HepG2 (cell line): Measurements from ENCODE around the gene MMS19. TPM values are rescaled to one million over a fixed set of nuclear protein-coding genes. Genes with fewer than 3 reads are reported as not detected.
A peak's percentile ranks its signal among the peaks of the same experiment; 100 is the strongest.

Experiments
- CBFB ChIP-seq: sonication (generic); formaldehyde crosslinking; IDR thresholded peaks from 2 replicates; pipeline ENCODE4 v1.4.0; 2020; ENCODE audit warnings: missing genetic modification reagents
- CHCHD3 ChIP-seq: sonication (generic); formaldehyde crosslinking; IDR thresholded peaks from 2 replicates; pipeline ENCODE4 v1.8.0; 2022; ENCODE audit warnings: mild to moderate bottlenecking, missing genetic modification reagents, moderate library complexity
- ETV5 ChIP-seq: IDR thresholded peaks from 2 replicates; pipeline ENCODE4 v1.6.1; 2018; ENCODE audit warnings: missing biosample characterization, missing genetic modification reagents, inconsistent platforms, borderline replicate concordance
- HIVEP1 ChIP-seq: sonication (generic); formaldehyde crosslinking; IDR thresholded peaks from 2 replicates; pipeline ENCODE4 v1.4.0; 2020; ENCODE audit warnings: mild to moderate bottlenecking, missing genetic modification reagents
- HNF4A ChIP-seq: sonication (generic); formaldehyde crosslinking; IDR thresholded peaks from 2 replicates; pipeline ENCODE4 v1.4.0; 2020; ENCODE audit warnings: missing genetic modification reagents
- HNRNPLL ChIP-seq: fragments of 200-400 bp; formaldehyde crosslinking; IDR thresholded peaks from 2 replicates; pipeline ENCODE4 v1.6.1; 2017; ENCODE audit warnings: mild to moderate bottlenecking, low read depth, low read length; ENCODE audit not compliant: poor library complexity, severe bottlenecking
- HNRNPUL1 ChIP-seq: fragments of 200-400 bp; formaldehyde crosslinking; IDR thresholded peaks from 2 replicates; pipeline ENCODE4 v1.6.1; 2017; ENCODE audit warnings: low read depth, mild to moderate bottlenecking, low read length, moderate library complexity
- MTF2 ChIP-seq: sonication (generic); formaldehyde crosslinking; IDR thresholded peaks from 2 replicates; pipeline ENCODE4 v1.5.0; 2020; ENCODE audit warnings: missing genetic modification reagents, borderline replicate concordance
- POLR2G ChIP-seq: fragments of 200-400 bp; formaldehyde crosslinking; IDR thresholded peaks from 2 replicates; pipeline ENCODE4 v1.6.1; 2018; ENCODE audit warnings: mild to moderate bottlenecking, low read depth, low read length, moderate library complexity
- SALL2 ChIP-seq: sonication (generic); formaldehyde crosslinking; IDR thresholded peaks from 2 replicates; pipeline ENCODE4 v1.8.1; 2023; ENCODE audit warnings: mild to moderate bottlenecking, missing genetic modification reagents, inconsistent platforms
- STAT5B ChIP-seq: sonication (generic); formaldehyde crosslinking; IDR thresholded peaks from 2 replicates; pipeline ENCODE4 v1.4.0; 2020; ENCODE audit warnings: missing genetic modification reagents
- TAF15 ChIP-seq: fragments of 200-400 bp; formaldehyde crosslinking; IDR thresholded peaks from one replicate; pipeline ENCODE4 v1.6.1; 2018; ENCODE audit warnings: mild to moderate bottlenecking, low read depth, low read length; ENCODE audit not compliant: poor library complexity, severe bottlenecking
- TOE1 ChIP-seq: sonication (generic); formaldehyde crosslinking; IDR thresholded peaks from 2 replicates; pipeline ENCODE4 v1.4.0; 2020; ENCODE audit warnings: mild to moderate bottlenecking, missing genetic modification reagents
- YY1 ChIP-seq: IDR thresholded peaks from 2 replicates; pipeline ENCODE4 v1.6.1; 2011; ENCODE audit warnings: low read length, low read depth, moderate library complexity, mild to moderate bottlenecking; ENCODE audit not compliant: insufficient read depth, insufficient replicate concordance
- ZFP82 ChIP-seq: sonication (generic); formaldehyde crosslinking; IDR thresholded peaks from 2 replicates; pipeline ENCODE4 v1.5.1; 2020; ENCODE audit warnings: mild to moderate bottlenecking, missing genetic modification reagents, borderline replicate concordance
- ZNF160 ChIP-seq: sonication (generic); formaldehyde crosslinking; IDR thresholded peaks from 2 replicates; pipeline ENCODE4 v1.8.0; 2022; ENCODE audit warnings: mild to moderate bottlenecking, inconsistent platforms, missing genetic modification reagents
- ZNF570 ChIP-seq: sonication (generic); formaldehyde crosslinking; IDR thresholded peaks from 2 replicates; pipeline ENCODE4 v1.4.0; 2020; ENCODE audit warnings: mild to moderate bottlenecking, missing genetic modification reagents, borderline replicate concordance
- ZNF724P ChIP-seq: sonication (generic); formaldehyde crosslinking; IDR thresholded peaks from 2 replicates; pipeline ENCODE4 v1.8.0; 2022; ENCODE audit warnings: missing genetic modification reagents, borderline replicate concordance
- ZNF777 ChIP-seq: sonication (generic); formaldehyde crosslinking; IDR thresholded peaks from 2 replicates; pipeline ENCODE4 v1.4.0; 2020; ENCODE audit warnings: missing genetic modification reagents
- polyA plus RNA-seq, 8 experiments: library from polyadenylated mRNA; depleted of rRNA in 3 of 8; stranded (reverse) in 7 of 8; unstranded in 1 of 8; fragments of >200 nt; fragmentation: Illumina TruSeq in 4 of 8; extraction: Trizol in 4 of 8; gene quantifications; 2 replicates each; pipeline versions ENCODE4 v1.2.1 to v1.2.3, GENCODE V29; 2011 to 2016; ENCODE audit warnings: low read depth in 4 of 8, missing spikeins in 1 of 8, mixed read lengths in 1 of 8; ENCODE audit not compliant: insufficient read depth in 1 of 8
- total RNA-seq, 5 experiments: library from RNA; depleted of rRNA; stranded (reverse); fragments of >200 nt; fragmentation: Illumina TruSeq; extraction: Trizol; gene quantifications; 2 replicates each; pipeline ENCODE4 v1.2.3, GENCODE V29; 2016; ENCODE audit warnings: low read depth in 1 of 5
- TF ChIP-seq, protein P1 (sequence below): sonication (generic); formaldehyde crosslinking; IDR thresholded peaks from 2 replicates; pipeline ENCODE4 v1.5.1; 2020; ENCODE audit warnings: mild to moderate bottlenecking, missing genetic modification reagents, borderline replicate concordance
- TF ChIP-seq, protein P2 (sequence below): sonication (generic); formaldehyde crosslinking; IDR thresholded peaks from 2 replicates; pipeline ENCODE4 v1.8.1; 2023; ENCODE audit warnings: missing genetic modification reagents, inconsistent platforms, borderline replicate concordance
- TF ChIP-seq, protein P3 (sequence below): sonication (generic); formaldehyde crosslinking; IDR thresholded peaks from 2 replicates; pipeline ENCODE4 v1.8.1; 2023; ENCODE audit warnings: mild to moderate bottlenecking, missing genetic modification reagents, borderline replicate concordance
- TF ChIP-seq, protein P4 (sequence below): sonication (generic); formaldehyde crosslinking; IDR thresholded peaks from 2 replicates; pipeline ENCODE4 v1.4.0; 2020; ENCODE audit warnings: mild to moderate bottlenecking, missing genetic modification reagents
- TF ChIP-seq, protein P5 (sequence below): IDR thresholded peaks from 2 replicates; pipeline ENCODE4 v1.6.1; 2016; ENCODE audit warnings: low read depth, control low read depth

The MMS19 gene
- total and polyA plus RNA-seq, 2 of the 13 experiments (the other 11 are each of a cell fraction or from before 2014, with no cell fraction given), result 76.4 to 107 TPM

DNA sequence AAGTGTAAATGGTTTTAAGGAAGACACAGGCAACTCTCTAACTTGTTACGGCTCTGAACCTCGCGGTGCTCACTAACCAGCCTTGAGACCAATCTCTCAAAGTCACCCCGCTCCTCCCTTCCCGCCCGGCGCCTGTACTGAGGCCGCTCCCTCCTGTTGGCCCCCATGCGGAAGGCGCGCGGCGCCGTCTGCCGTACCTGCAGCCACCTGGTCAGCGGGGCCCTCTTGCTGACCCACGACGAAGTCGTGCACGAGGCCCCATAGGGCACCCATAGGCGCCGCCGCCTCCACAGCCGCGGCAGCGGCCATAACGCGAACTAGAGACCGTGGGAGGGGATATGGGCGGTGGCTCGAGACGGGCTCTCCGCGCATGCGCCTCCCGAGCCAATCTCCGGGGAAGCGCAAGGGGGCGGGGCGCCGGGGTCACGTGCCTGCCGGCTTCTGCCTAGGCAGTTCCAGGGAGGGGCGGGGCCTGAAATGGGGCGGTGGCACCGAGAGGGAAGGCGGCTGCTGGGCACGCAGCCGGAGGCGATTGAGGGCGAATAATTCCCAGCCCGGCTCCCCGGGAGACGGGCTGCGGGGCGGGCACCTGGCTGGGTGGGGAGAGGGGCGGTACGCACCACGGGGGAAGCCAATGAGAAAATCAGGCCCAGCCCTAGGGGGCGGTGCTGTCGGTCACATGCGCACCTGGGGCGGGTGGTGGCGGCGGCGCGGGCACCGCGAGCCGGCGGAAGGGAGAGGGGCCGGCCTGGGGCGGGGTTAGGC lies at the start of gene MMS19 (continued):
- TF ChIP-seq POLR2G, result peak; percentile 86
- TF ChIP-seq, protein P1, sequence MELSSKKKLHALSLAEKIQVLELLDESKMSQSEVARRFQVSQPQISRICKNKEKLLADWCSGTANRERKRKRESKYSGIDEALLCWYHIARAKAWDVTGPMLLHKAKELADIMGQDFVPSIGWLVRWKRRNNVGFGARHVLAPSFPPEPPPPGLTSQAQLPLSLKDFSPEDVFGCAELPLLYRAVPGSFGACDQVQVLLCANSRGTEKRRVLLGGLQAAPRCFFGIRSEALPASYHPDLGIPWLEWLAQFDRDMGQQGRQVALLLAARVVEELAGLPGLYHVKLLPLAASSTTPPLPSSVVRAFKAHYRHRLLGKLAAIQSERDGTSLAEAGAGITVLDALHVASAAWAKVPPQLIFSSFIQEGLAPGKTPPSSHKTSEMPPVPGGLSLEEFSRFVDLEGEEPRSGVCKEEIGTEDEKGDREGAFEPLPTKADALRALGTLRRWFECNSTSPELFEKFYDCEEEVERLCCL, result 0 out of 2 replicates have a peak, but pooled peaks have one; percentile 5
- TF ChIP-seq SALL2, result 0 out of 2 replicates have a peak, but pooled peaks have one; percentile 9
- peak; percentile 84; the same call in 1 of the 2 replicates for TF ChIP-seq CHCHD3
- TF ChIP-seq ZNF777 (CRISPR knock-in tag), result no peak
- TF ChIP-seq ZNF724P (CRISPR knock-in tag), result 0 out of 2 replicates have a peak, but pooled peaks have one; percentile 80
- TF ChIP-seq ETV5 (CRISPR knock-in tag), result no peak; the same call in none of the 2 replicates
- no peak for TF ChIP-seq TOE1 (CRISPR knock-in tag)
- peak; percentile 34; the same call in 1 of the 2 replicates for TF ChIP-seq CBFB (CRISPR knock-in tag)
- no peak for TF ChIP-seq HNF4A (CRISPR knock-in tag)
- peak; percentile 95 for TF ChIP-seq YY1
- TF ChIP-seq STAT5B (CRISPR knock-in tag), result 0 out of 2 replicates have a peak, but pooled peaks have one; percentile 9
- TF ChIP-seq, protein P2, sequence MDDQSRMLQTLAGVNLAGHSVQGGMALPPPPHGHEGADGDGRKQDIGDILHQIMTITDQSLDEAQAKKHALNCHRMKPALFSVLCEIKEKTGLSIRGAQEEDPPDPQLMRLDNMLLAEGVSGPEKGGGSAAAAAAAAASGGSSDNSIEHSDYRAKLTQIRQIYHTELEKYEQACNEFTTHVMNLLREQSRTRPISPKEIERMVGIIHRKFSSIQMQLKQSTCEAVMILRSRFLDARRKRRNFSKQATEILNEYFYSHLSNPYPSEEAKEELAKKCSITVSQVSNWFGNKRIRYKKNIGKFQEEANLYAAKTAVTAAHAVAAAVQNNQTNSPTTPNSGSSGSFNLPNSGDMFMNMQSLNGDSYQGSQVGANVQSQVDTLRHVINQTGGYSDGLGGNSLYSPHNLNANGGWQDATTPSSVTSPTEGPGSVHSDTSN, result 0 out of 2 replicates have a peak, but pooled peaks have one; percentile 31
- peak; percentile 67 for TF ChIP-seq HNRNPLL
- peak; percentile 40 for TF ChIP-seq TAF15
- no peak for TF ChIP-seq ZNF160
- TF ChIP-seq ZFP82 (CRISPR knock-in tag), result no peak
- no peak for TF ChIP-seq HNRNPUL1
- TF ChIP-seq, protein P3, sequence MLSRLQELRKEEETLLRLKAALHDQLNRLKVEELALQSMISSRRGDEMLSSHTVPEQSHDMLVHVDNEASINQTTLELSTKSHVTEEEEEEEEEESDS (CRISPR knock-in tag), result no peak
- TF ChIP-seq, protein P4, sequence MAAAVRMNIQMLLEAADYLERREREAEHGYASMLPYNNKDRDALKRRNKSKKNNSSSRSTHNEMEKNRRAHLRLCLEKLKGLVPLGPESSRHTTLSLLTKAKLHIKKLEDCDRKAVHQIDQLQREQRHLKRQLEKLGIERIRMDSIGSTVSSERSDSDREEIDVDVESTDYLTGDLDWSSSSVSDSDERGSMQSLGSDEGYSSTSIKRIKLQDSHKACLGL (CRISPR knock-in tag), result 0 out of 2 replicates have a peak, but pooled peaks have one; percentile 50
- TF ChIP-seq ZNF570, result no peak
- TF ChIP-seq, protein P5, sequence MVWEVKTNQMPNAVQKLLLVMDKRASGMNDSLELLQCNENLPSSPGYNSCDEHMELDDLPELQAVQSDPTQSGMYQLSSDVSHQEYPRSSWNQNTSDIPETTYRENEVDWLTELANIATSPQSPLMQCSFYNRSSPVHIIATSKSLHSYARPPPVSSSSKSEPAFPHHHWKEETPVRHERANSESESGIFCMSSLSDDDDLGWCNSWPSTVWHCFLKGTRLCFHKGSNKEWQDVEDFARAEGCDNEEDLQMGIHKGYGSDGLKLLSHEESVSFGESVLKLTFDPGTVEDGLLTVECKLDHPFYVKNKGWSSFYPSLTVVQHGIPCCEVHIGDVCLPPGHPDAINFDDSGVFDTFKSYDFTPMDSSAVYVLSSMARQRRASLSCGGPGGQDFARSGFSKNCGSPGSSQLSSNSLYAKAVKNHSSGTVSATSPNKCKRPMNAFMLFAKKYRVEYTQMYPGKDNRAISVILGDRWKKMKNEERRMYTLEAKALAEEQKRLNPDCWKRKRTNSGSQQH, result no peak; the same call in 1 of the 2 replicates
- 0 out of 2 replicates have a peak, but pooled peaks have one; percentile 71 for TF ChIP-seq HIVEP1 (CRISPR knock-in tag)
- TF ChIP-seq MTF2 (CRISPR knock-in tag), result no peak
